DOHH2 (cell line): Measurements from ENCODE around the gene GRPR.
"Not testable (repeated sequence)": the region's sequence is repeated elsewhere in the genome, so short reads cannot be mapped to it uniquely, and the experiment has no call there.

Experiments used
- H3F3A ChIP-seq: fragments of 200-600 bp; sonication (generic), shearing (Covaris generic); 2 replicates; pipeline ENCODE4 v1.6.0; 2016; ENCODE audit warnings: antibody characterized with exemption, mild to moderate bottlenecking; ENCODE audit not compliant: control insufficient read depth, insufficient read depth
- H3K27ac ChIP-seq: fragments of 200-600 bp; sonication (generic); 2 replicates; pipeline ENCODE4 v1.5.1; 2014; ENCODE audit warnings: low read depth, mild to moderate bottlenecking, low read length, moderate library complexity
- H3K27me3 ChIP-seq: fragments of 200-600 bp; sonication (generic); 2 replicates; pipeline ENCODE4 v1.6.1; 2014; ENCODE audit warnings: mild to moderate bottlenecking, low read length, mixed read lengths; ENCODE audit not compliant: control insufficient read depth
- H3K36me3 ChIP-seq: fragments of 200-600 bp; sonication (generic); 2 replicates; pipeline ENCODE4 v1.6.1; 2014; ENCODE audit warnings: mild to moderate bottlenecking, low read length, moderate library complexity, mixed read lengths; ENCODE audit not compliant: control insufficient read depth
- H3K4me1 ChIP-seq: fragments of 200-600 bp; sonication (generic); 2 replicates; pipeline ENCODE4 v1.6.1; 2014; ENCODE audit warnings: mild to moderate bottlenecking, low read length, mixed read lengths; ENCODE audit not compliant: control insufficient read depth
- H3K4me2 ChIP-seq: fragments of 200-600 bp; sonication (generic); 2 replicates; pipeline ENCODE4 v1.6.0; 2014; ENCODE audit warnings: mild to moderate bottlenecking, low read length, moderate library complexity
- H3K4me3 ChIP-seq: fragments of 200-600 bp; sonication (generic); 2 replicates; pipeline ENCODE4 v1.5.1; 2014; ENCODE audit warnings: mild to moderate bottlenecking, low read length, mixed read lengths
- H3K79me2 ChIP-seq: fragments of 200-600 bp; sonication (generic); 2 replicates; pipeline ENCODE4 v1.6.1; 2014; ENCODE audit warnings: mild to moderate bottlenecking, low read length, mixed read lengths; ENCODE audit not compliant: control insufficient read depth
- H3K9me2 ChIP-seq: fragments of 200-600 bp; sonication (generic); replicated peaks from 2 replicates; pipeline ENCODE4 v1.6.1; 2014; ENCODE audit warnings: mild to moderate bottlenecking, low read length, mixed read lengths; ENCODE audit not compliant: control insufficient read depth
- H3K9me3 ChIP-seq: fragments of 200-600 bp; sonication (generic); 2 replicates; pipeline ENCODE4 v1.6.1; 2014; ENCODE audit warnings: antibody characterized with exemption, low read length, mixed read lengths; ENCODE audit not compliant: control insufficient read depth, insufficient read depth
- H4K20me1 ChIP-seq: fragments of 200-600 bp; sonication (generic); 2 replicates; pipeline ENCODE4 v1.6.0; 2014; ENCODE audit warnings: low read depth, mild to moderate bottlenecking, antibody characterized with exemption, low read length, moderate library complexity; ENCODE audit not compliant: control insufficient read depth, insufficient read depth
- CTCF ChIP-seq: fragments of 200-600 bp; sonication (generic); IDR thresholded peaks from one replicate; pipeline ENCODE4 v1.5.1; 2014; ENCODE audit warnings: antibody characterized with exemption, mild to moderate bottlenecking, low read depth, low read length; ENCODE audit not compliant: poor library complexity, severe bottlenecking
- EZH2phosphoT487 ChIP-seq: fragments of 200-600 bp; sonication (generic); IDR thresholded peaks from 2 replicates; pipeline ENCODE4 v1.6.1; 2017; ENCODE audit warnings: borderline replicate concordance, mild to moderate bottlenecking, antibody characterized with exemption, low read length, moderate library complexity, mixed read lengths

Gene GRPR

GRCh38 chrX:16142246-16142558 is 18.8 kb downstream of the GRPR start:
- Histone ChIP-seq H3K4me2 (no peak overlapping the region), H4K20me1 (no peaks in the 10 kb centered on the region), H3K9me2 (no peaks in the 10 kb centered on the region), H3K79me2 (no peaks in the 10 kb centered on the region), H3K9me3 (no peaks in the 10 kb centered on the region), H3F3A (no peaks in the 10 kb centered on the region), H3K27ac (no peak overlapping the region), H3K4me3 (no peak overlapping the region), H3K36me3 (no peaks in the 10 kb centered on the region), H3K27me3 (no peaks in the 10 kb centered on the region), H3K4me1 (peaks cover 9% of the 10 kb centered on the region)
- TF ChIP-seq EZH2phosphoT487: no peak
- TF ChIP-seq CTCF: no peak

GRCh38 chrX:16143968-16144367 is 20.6 kb downstream of the GRPR start:
- H3F3A ChIP-seq: no peaks in the 10 kb centered on the region
- H3K27me3 ChIP-seq: no peaks in the 10 kb centered on the region
- no peak overlapping the region for H3K4me2 ChIP-seq
- H3K27ac ChIP-seq: no peak overlapping the region
- no peaks in the 10 kb centered on the region for H3K79me2 ChIP-seq
- TF ChIP-seq CTCF (no peak), EZH2phosphoT487 (no peak)
- H3K4me1 ChIP-seq: no peaks in the 10 kb centered on the region
- no peaks in the 10 kb centered on the region for H3K9me2 ChIP-seq
- H3K4me3 ChIP-seq: no peak overlapping the region
- H3K36me3 ChIP-seq: no peaks in the 10 kb centered on the region
- H4K20me1 ChIP-seq: no peaks in the 10 kb centered on the region
- H3K9me3 ChIP-seq: no peaks in the 10 kb centered on the region

- H4K20me1 ChIP-seq: no peaks in the 10 kb centered on the region
- H3K27me3 ChIP-seq: no peaks in the 10 kb centered on the region
- no peaks in the 10 kb centered on the region for H3K9me3 ChIP-seq
- no peak overlapping the region for H3K4me3 ChIP-seq
- no peaks in the 10 kb centered on the region for H3K4me1 ChIP-seq
- no peaks in the 10 kb centered on the region for H3K79me2 ChIP-seq
- H3K27ac ChIP-seq: no peak overlapping the region
- H3K9me2 ChIP-seq: no peaks in the 10 kb centered on the region
- H3K36me3 ChIP-seq: no peaks in the 10 kb centered on the region
- no peak for TF ChIP-seq CTCF
- TF ChIP-seq EZH2phosphoT487: no peak
- H3F3A ChIP-seq: no peaks in the 10 kb centered on the region
- no peak overlapping the region for H3K4me2 ChIP-seq
Observed at GRCh38 chrX:16144420-16144819, 21.1 kb downstream of the GRPR start.

GRCh38 chrX:16145093-16145492 is 21.7 kb downstream of the GRPR start:
- H3K9me2 ChIP-seq, H3K27me3 ChIP-seq, H3K36me3 ChIP-seq, H3F3A ChIP-seq, H3K79me2 ChIP-seq, H3K4me2 ChIP-seq, H3K4me1 ChIP-seq, H3K27ac ChIP-seq, H4K20me1 ChIP-seq, H3K9me3 ChIP-seq, H3K4me3 ChIP-seq: not testable (repeated sequence)
